Measurements from ENCODE around the gene C16orf74.

C16orf74 gene

DNA sequence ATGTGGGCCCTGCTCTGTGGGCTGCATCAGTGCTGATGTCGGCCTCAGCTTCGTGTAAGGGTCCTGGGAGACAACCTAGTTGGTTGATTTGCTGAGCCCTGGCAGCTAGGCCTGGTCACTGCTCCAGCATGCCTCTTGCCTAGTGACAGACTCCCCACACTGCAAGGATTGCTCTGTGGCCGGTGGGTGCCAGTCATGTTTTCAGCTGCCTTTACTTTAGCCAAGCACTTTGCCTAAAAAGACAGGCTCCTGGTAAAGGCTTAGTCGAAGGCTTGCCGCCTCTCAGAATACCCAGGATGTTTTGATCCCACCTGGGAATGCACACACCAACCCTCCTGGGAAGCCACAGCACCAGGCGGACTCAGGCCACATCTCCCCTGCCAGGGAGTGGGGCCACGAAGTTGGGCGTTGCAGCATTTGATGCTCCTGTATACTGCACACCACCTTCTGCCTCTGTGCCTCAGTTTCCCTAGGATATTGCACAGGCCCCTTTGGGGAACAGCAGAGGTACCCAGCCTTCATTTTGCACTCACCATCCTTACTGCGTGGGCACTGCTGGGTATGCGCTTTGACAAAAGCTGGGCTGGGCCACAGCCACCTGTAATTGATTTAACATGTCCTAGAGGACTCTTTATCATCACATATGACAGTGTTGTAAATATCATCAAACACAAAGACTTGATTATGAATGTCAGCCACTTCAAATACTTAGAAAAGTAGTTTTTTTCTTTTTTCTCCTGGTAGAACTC is 82.0 kb downstream of the C16orf74 start:
- no peak for DNase-seq

DNA sequence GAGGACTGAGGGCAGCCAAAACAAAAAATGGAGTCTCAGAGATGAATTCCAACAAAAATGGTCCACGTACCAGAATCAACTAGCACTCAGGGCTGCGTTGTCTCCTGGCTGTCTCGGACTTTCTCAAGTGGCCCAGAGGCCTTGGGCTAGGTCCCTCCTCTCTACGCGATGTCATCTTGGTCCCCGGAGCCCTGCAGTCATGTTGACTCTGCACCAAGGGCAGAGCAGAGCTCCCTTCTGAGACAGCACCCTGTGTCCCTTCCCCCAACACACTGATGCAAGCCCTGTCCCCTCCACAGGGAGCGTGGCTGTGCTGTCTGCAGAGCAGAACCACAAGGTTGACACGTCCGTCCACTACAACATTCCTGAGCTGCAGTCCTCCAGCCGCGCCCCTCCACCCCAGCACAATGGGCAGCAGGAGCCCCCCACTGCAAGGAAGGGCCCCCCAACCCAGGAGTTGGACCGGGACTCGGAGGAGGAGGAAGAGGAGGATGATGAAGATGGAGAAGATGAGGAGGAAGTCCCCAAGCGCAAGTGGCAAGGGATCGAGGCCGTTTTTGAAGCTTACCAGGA is 83.0 kb downstream of the C16orf74 start:
- DNase-seq, result no peak

DNA sequence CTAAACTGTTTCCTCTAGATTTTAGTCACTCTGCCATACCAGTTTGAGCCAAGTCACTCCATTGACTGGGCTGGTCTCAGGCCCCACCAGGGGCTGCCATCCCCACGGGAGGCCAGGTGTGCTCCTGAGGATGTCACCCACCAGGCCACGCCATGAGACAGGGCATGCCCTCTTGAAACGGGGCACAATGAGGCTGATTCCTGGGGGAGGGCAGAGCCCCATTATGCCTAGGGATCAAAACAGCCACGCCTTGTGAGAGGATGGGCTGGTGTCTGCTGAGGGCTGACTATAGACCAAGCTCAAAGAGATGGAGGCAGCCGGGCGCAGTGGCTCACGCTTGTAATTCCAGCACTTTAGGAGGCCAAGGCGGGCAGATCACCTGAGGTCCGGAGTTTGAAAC is 83.6 kb downstream of the C16orf74 start:
- DNase-seq, result no peak

DNA sequence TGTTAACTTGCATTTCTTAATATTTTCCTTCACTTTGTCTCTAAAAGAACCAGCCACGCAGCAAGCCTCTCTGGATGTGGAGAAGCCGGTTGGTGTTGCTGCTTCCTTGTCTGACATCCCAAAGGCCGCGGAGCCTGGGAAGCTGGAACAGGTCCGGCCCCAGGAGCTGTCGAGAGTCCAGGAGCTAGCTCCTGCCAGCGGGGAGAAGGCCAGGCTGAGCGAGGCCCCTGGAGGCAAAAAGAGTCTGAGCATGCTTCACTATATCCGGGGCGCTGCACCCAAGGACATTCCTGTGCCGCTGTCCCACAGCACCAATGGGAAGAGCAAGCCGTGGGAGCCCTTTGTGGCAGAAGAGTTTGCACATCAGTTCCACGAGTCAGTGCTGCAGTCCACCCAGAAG is 85.0 kb downstream of the C16orf74 start:
- no peak for DNase-seq

DNA sequence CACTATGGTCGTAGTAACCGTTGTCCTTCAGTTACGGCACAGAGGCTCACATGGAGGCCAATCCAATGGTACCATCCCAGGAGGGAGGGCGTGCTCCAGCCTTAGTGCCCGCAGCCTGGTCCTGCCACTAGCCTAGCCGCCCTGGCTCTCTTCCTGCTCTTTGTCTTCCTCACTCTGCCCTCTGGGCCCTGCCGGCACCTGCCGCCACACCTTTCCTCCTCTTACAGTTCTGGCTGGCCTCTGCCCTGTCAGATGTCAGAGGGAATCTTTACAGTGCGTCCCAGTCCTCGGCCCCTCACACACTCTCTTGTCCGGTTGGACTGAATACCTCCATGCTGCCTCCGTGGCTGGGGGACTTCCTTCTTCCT is 85.5 kb downstream of the C16orf74 start:
- no peak for DNase-seq

DNA sequence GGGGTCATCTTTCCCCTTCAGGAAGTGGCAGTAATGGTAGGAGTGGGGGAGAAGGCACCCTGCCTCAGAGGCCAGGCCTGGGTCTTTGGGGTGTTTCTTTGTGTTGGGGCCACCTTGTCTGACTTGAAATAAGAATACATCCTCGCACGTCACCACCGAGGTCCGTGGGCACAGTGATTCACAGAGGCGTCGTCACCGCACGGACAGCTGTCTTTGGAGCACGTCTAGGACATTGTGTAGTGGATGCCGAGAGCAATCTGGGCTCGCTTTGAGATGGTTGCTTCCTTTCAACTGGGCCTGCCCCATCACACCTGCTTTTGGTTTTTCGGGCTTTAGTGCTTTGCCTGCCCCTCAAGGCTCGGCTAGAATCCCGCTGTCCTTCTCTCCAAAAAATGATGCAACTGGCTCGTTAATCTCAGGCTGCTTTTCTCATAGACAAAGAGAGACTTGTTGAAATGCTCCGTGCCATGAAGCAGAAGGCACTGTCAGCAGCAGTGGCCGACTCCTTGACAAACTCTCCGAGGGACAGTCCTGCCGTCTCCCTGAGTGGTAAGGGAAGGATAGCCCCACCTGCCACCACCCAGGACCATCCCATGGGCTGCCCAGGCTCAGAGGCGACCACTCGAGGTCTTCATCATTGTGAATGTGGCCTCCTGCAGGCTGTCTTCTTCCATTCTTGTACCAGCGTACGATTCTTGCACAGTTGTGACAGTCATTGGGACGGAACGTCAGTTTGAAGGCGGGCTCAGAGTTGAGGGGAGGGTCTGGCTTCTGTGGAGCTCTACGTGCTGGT is 86.1 kb downstream of the C16orf74 start:
- DNase-seq, result no peak

DNA sequence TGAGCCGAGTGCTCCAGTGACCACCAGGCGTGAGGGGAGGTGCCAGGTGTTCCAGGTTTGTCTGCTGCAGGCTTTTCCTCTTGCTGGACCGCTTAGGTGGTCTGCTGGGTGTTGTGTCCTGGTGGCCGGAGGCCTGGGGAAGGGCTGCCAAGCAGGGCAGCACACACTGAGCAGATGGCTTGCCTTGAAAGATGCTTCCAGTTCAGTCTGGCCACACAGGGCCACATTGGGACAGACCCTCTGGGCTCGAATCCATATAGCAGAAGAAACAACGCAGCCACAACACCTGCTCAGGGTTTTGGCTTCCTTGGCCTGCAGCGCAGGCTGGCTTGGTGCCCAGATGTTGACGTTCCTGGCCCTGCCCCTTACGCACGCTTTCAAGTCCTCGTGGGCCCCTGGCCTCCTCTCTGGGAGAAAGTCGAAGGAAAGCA is 87.0 kb downstream of the C16orf74 start:
- no peak for DNase-seq

DNA sequence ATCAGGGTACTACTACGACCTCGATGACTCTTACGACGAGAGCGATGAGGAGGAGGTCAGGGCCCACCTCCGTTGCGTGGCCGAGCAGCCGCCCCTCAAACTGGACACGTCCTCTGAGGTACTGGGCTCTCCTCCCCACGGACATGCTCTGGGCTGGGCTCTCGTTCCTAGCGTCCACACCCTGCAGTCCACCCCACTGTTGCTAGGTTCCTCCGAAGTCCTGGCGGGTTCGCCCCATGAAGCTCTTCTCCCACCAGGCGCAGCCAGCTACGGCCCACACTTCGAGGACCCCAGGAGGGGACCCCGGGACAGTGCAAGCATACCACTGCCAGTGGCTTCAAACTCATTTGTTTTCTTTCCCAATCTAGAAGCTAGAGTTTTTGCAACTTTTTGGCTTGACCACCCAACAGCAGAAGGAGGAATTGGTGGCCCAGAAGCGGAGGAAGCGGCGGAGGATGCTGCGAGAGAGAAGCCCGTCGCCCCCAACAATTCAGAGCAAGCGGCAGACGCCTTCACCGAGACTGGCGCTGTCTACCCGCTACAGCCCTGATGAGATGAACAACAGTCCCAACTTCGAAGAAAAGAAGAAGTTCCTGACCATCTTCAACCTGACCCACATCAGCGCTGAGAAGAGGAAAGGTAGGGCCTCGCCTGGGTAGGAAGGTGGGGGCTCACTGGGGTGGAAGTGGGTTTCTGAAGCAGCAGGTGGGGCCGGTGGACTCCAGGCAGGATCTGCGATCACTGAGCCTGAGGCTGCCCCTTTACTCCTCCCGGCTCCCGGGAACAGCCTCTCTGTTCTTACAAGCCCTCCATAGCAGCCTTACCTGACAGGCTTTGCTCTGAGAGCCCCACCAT is 87.7 kb downstream of the C16orf74 start:
- no peak for DNase-seq

DNA sequence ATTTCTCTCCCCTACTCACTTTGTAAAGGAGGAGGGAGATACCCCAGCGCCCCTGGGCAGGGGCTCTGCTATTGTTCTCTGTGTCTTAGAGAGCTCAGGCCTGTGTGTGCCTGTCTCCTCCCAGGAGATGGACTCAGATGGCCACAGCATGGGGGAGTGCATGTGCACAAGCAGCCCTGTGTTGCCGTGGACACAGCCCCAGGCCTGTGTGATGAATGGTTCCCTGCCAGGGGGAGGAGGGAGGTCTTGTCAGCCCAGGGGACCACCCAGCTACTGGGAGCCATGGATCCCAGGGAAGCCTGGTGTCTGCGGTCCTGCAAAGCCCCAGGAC is 88.4 kb downstream of the C16orf74 start:
- DNase-seq, result no peak

DNA sequence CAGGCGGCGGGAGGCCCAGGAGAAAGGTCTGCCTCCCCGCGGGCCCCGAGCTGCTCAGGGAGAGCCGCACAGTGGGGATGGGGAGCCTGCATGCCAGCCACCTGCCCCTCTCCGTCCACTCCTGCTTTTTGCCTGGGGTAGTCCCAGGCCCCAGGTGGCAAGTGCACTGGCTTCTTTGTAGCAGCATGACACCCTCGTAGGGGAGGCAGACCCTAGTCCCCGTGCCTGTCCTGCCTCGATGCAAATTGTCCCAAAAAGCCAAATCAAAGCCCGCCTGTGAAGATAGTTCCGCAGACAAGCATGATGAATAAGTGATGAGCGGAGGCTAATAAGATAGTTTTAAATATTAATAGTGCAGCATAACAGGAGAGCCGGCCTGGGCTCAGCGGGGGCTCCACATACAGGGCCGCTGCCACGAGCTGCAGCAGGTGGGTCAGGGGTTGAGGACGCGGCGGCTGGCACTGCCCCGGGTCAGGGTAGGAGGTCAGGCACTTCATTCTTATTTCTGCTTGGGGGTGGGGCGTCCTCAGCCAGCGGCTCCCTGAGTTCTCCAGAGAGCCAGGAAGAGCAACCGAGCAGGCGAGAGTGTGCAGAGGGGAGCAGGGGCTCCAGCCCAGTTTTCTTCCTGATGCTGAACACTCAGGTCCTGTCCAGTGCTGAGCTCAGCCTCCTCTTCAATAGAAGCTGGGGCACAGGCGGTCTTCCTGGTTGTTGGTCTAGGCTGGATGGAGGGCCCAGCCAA is 89.0 kb downstream of the C16orf74 start:
- DNase-seq, result no peak

DNA sequence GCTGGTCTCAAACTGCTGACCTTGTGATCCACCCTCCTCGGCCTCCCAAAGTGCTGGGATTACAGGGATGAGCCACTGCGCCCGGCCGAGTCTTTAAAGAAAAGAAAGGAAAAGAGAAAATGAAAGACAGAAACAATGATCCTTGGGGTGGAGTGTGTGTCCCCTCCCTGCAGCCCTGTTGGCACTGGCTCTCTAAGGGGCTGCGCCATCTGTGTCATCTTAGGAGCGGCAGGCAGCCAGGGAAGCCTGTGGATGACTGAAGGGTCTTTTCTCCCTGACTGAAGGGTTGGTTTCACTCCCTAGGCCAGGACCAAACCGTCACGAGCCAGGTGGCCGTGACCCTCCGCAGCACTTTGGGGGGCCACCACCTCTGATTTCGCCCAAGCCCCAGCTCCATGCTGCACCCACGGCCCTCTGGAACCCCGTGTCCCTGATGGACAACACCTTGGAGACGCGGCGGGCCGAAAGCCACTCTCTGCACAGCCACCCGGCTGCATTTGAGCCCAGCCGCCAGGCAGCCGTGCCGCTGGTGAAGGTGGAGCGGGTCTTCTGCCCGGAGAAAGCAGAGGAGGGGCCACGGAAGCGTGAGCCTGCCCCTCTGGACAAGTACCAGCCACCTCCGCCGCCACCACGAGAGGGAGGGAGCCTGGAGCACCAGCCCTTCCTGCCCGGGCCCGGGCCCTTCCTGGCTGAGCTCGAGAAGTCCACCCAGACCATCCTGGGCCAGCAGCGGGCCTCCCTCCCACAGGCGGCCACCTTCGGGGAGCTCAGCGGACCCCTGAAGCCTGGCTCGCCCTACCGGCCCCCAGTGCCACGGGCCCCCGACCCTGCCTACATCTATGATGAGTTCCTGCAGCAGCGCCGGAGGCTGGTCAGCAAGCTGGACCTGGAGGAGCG is 89.8 kb downstream of the C16orf74 start:
- DNase-seq, result no peak

DNA sequence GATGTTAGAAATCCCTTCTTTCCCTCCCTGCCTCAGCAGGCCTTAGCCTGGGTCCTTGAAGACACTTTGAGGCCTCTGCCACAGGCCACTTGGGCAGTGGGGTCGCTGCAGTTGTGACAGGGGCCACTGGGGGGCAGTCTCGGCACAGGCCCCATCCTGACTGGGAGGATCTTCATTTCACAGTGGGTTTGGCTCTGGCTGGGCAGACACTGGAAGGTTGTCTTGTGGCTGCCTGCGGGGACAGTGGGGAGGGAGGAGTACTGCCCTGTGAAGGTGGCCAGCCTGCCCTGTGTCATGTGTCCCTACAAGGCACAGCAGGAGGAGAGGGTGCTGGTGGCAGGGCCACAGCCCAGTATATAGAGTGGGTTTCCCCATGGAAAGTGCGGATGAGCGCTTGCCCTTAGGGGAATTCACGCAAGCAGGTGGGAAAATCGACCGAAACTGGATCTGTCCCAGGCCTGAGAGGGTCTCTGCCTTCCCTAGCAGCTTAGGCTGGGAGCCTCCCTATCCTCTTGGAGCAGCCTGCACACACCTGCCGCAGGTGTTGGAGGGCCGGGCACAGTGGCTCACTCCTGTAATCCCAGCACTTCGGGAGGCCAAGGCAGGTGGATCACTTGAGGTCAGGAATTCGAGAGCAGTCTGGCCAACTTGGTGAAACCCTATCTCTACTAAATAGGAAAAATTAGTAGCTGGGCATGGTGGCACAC is 90.9 kb downstream of the C16orf74 start:
- DNase-seq, result peak in 3 of 5 donors; percentile 40 to 49 (median 48)

DNA sequence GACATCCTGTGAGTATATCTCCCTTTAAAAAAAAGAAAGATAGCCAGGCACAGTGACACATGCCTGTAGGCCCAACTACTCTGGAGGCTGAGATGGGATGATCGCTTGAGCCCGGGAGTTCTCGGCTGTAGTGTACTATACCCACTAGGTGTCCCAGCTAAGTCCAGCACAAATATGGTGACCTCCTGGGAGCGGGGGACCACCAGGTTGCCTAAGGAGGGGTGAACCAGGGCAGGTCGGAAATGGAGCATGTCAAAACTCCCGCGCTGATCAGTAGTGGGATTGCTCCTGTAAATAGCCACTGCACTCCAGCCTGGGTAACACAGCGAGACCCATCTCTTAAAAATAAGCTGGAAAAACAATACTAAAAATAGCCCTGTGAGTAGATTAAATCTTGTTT is 91.6 kb downstream of the C16orf74 start:
- DNase-seq, result no peak

DNA sequence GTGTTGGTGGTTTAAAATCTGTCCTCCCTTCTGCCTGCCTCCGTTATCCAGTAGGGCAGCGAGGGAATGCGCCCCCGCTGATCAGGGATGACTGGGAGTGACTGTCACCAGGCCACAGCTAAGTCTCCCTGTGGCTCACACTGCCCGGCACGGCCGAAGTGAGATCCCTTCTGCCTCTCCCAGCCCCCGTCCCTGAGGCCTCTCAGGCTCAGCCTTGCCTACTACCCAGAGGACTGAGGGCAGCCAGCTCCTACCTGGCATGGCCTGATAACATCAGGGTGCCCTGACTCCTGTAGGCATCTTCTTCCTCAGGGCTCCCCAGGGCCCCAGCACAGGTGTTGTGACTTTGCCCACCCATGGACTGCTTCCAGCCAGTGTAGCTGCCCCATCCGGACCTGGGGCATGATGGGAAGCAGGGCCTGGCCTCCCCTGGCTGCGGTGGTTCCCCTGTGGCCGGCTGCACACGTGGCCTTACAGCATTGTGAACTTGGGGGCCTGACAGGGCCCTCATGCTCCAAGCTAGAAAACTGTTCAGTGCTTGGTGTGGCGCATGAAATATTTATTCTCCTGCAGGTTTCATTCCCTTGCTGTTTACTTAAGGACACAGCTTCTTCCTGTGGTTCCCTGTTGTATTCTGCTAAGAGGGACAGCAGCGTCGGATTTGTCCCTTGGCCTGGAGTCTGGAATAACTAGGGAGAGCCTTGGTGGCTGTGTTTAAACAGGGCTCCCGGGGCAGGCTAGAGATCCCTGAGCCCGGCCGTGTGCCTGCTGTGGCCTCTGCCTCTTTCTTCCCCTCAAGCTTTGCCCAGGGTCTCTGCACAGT is 92.2 kb downstream of the C16orf74 start:
- DNase-seq, result no peak

DNA sequence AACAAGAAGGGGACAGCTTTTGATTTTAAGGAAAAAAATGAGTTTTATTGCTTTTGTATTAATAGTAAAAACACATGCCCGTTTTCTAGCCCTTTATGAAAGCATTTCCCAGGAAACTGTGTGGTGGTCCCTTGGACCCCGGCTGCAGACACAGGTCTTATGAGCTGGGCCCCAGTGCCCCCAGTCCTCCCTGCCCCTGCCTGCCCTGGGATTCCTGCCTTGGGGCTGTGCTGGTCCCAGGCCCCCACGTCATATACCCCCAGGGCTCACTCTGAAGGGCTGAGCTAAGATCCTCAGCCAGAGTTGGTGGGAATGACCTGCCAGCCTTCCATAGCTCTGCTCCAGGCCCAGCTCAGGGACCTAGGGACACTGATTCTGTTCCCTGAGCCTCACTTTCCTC is 92.9 kb downstream of the C16orf74 start:
- DNase-seq, result no peak

Measured in T-helper 1 cell (primary cell).